OCI-LY3 (cell line): Measurements from ENCODE around the gene MUTYH.

ENCODE experiments used
- H2AFZ ChIP-seq: fragments of 200-600, 300-600 bp; shearing (Covaris generic); 2 replicates; pipeline ENCODE4 v1.6.0; 2014; ENCODE audit warnings: antibody characterized with exemption, low read depth, low read length
- H3K27ac ChIP-seq: fragments of 200-600, 300-600 bp; sonication (generic); 2 replicates; pipeline ENCODE4 v1.5.1; 2014; ENCODE audit warnings: mild to moderate bottlenecking, low read length, moderate library complexity, mixed read lengths
- H3K27me3 ChIP-seq: fragments of 200-600, 300-600 bp; sonication (generic); 2 replicates; pipeline ENCODE4 v1.6.1; 2014; ENCODE audit warnings: low read depth, low read length, mixed read lengths
- H3K36me3 ChIP-seq: fragments of 200-600, 300-600 bp; sonication (generic); replicated peaks from 2 replicates; pipeline ENCODE3; 2014; ENCODE audit warnings: low read depth, low read length, mixed read lengths
- H3K4me1 ChIP-seq: fragments of 300-600, 200-600 bp; sonication (generic); 2 replicates; pipeline ENCODE4 v1.6.1; 2014; ENCODE audit warnings: low read length, mixed read lengths
- H3K4me2 ChIP-seq: fragments of 200-600, 300-600 bp; sonication (generic); 2 replicates; pipeline ENCODE4 v1.6.1; 2014; ENCODE audit warnings: low read length, mixed read lengths
- H3K4me3 ChIP-seq: fragments of 300-600, 200-600 bp; sonication (generic); 2 replicates; pipeline ENCODE4 v1.5.1; 2014; ENCODE audit warnings: antibody characterized with exemption, mild to moderate bottlenecking, low read length, moderate library complexity
- H3K79me2 ChIP-seq: fragments of 300-600, 200-600 bp; shearing (Covaris generic); 2 replicates; pipeline ENCODE4 v1.6.1; 2014; ENCODE audit warnings: mild to moderate bottlenecking, low read length, mixed read lengths
- H3K9ac ChIP-seq: fragments of 300-600, 200-600 bp; shearing (Covaris generic); 2 replicates; pipeline ENCODE4 v1.6.0; 2014; ENCODE audit warnings: mild to moderate bottlenecking, low read length, moderate library complexity
- H3K9me3 ChIP-seq: fragments of 200-600, 300-600 bp; shearing (Covaris generic); 2 replicates; pipeline ENCODE4 v1.6.1; 2014; ENCODE audit warnings: low read length, mixed read lengths; ENCODE audit not compliant: insufficient read depth
- H4K20me1 ChIP-seq: fragments of 200-600, 300-600 bp; sonication (generic); 2 replicates; pipeline ENCODE4 v1.6.1; 2016; ENCODE audit warnings: low read length, mixed read lengths; ENCODE audit not compliant: insufficient read depth
- CTCF ChIP-seq: fragments of 200-600, 300-600 bp; sonication (generic); IDR thresholded peaks from 2 replicates; pipeline ENCODE4 v1.5.1; 2014; ENCODE audit warnings: antibody characterized with exemption, low read length, low read depth
- EZH2phosphoT487 ChIP-seq: fragments of 200-600 bp; shearing (Covaris generic); IDR thresholded peaks from 2 replicates; pipeline ENCODE4 v1.6.1; 2018; ENCODE audit warnings: antibody characterized with exemption, mixed run types, low read depth

MUTYH gene

GRCh38 chr1:45356186-45356585, 15.9 kb upstream of the MUTYH start:
- Histone ChIP-seq H3K4me1 (peaks cover 16% of the 10 kb centered on the region), H3K4me2 (no peak overlapping the region), H4K20me1 (no peaks in the 10 kb centered on the region), H3K27me3 (no peaks in the 10 kb centered on the region), H2AFZ (no peak overlapping the region), H3K79me2 (no peaks in the 10 kb centered on the region), H3K9ac (no peak overlapping the region), H3K9me3 (no peaks in the 10 kb centered on the region), H3K27ac (no peak overlapping the region), H3K36me3 (no peaks in the 10 kb centered on the region), H3K4me3 (no peak overlapping the region)
- TF ChIP-seq CTCF (no peak), EZH2phosphoT487 (no peak)

GRCh38 chr1:45355683-45356082, 15.4 kb upstream of the MUTYH start:
- no peaks in the 10 kb centered on the region for H3K79me2 ChIP-seq
- H3K4me1 ChIP-seq = peaks cover 13% of the 10 kb centered on the region
- H3K9me3 ChIP-seq = no peaks in the 10 kb centered on the region
- H2AFZ ChIP-seq = no peak overlapping the region
- no peak for TF ChIP-seq EZH2phosphoT487
- TF ChIP-seq CTCF = no peak
- no peak overlapping the region for H3K4me3 ChIP-seq
- no peak overlapping the region for H3K27ac ChIP-seq
- H4K20me1 ChIP-seq = no peaks in the 10 kb centered on the region
- H3K36me3 ChIP-seq = no peaks in the 10 kb centered on the region
- no peak overlapping the region for H3K9ac ChIP-seq
- H3K4me2 ChIP-seq = no peak overlapping the region
- no peaks in the 10 kb centered on the region for H3K27me3 ChIP-seq

GRCh38 chr1:45354838-45355237, 14.6 kb upstream of the MUTYH start:
- no peak for TF ChIP-seq EZH2phosphoT487
- no peak for TF ChIP-seq CTCF
- Histone ChIP-seq H3K9me3 (no peaks in the 10 kb centered on the region), H3K27me3 (no peaks in the 10 kb centered on the region), H3K4me2 (no peak overlapping the region), H3K4me1 (peaks cover 4% of the 10 kb centered on the region; the same call in 1 of the 2 replicates), H3K36me3 (no peaks in the 10 kb centered on the region), H3K27ac (no peak overlapping the region), H3K79me2 (no peaks in the 10 kb centered on the region), H4K20me1 (no peaks in the 10 kb centered on the region), H2AFZ (no peak overlapping the region), H3K9ac (no peak overlapping the region), H3K4me3 (no peak overlapping the region)

GRCh38 chr1:45353685-45354084, 13.4 kb upstream of the MUTYH start:
- H3K4me3 ChIP-seq = no peak overlapping the region
- H3K9me3 ChIP-seq = no peaks in the 10 kb centered on the region
- no peaks in the 10 kb centered on the region for H3K27me3 ChIP-seq
- H3K4me1 ChIP-seq = peaks cover 4% of the 10 kb centered on the region; the same call in 1 of the 2 replicates
- TF ChIP-seq CTCF (no peak), EZH2phosphoT487 (no peak)
- H3K79me2 ChIP-seq = no peaks in the 10 kb centered on the region
- H3K27ac ChIP-seq = no peak overlapping the region
- H3K36me3 ChIP-seq = no peaks in the 10 kb centered on the region
- no peak overlapping the region for H3K4me2 ChIP-seq
- no peaks in the 10 kb centered on the region for H4K20me1 ChIP-seq
- no peak overlapping the region for H3K9ac ChIP-seq
- no peak overlapping the region for H2AFZ ChIP-seq
